Measurements from ENCODE around the gene NRG3.

The NRG3 gene

DNA sequence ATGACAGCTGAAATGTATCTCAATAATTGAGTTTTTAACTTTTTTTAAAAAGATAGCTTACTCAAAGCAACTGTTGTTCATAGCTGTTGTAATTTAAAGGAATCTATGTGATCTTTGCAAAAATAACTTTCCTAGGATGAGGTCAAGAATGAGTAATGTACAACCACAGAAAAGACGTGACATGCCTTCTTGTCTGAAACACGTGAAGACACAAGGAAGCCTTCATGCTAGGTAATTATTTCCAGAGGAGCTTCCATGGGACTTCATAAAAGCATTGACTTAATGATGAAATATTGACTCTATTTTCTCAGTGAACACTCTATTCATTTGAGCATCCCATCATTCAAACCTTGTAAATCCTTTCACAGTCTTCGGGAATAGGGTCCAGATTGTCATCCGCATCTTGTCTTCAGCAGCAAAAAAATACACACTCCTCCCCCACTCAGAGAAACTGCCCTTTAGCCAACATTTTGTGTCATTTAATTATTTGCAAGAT is 528.0 kb downstream of the NRG3 start:
- DNase-seq = no peak

DNA sequence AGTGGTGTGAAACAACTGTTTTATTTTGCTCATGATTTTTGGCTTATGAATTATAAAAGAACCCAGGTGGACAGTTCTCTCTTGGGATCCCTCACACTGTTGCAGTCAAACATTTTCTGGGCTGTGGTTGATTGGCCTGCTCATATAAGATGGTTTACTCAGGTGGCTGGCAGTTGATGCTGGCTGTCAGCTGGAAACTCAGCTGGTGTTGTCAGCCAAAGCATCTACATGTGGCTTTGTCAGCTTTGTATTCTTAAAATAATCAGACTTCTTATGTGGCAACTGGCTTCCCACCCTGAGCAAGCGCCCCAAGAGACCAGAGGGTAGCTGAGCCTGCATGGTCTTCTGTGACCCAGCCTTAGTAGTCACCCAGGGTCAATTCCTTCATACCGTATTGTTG is 534.7 kb downstream of the NRG3 start:
- DNase-seq = no peak

- no peak for DNase-seq
These were observed 536.4 kb downstream of the NRG3 start for GRCh38 chr10:82411416-82411815.

GRCh38 chr10:82420001-82420400 is 545.0 kb downstream of the NRG3 start:
- DNase-seq = no peak

- no peak for DNase-seq
These were observed 554.3 kb downstream of the NRG3 start for GRCh38 chr10:82429302-82429701.

- DNase-seq = no peak
These were observed 563.3 kb downstream of the NRG3 start for GRCh38 chr10:82438277-82438676.

GRCh38 chr10:82440775-82441174 is 565.8 kb downstream of the NRG3 start:
- DNase-seq = no peak

DNA sequence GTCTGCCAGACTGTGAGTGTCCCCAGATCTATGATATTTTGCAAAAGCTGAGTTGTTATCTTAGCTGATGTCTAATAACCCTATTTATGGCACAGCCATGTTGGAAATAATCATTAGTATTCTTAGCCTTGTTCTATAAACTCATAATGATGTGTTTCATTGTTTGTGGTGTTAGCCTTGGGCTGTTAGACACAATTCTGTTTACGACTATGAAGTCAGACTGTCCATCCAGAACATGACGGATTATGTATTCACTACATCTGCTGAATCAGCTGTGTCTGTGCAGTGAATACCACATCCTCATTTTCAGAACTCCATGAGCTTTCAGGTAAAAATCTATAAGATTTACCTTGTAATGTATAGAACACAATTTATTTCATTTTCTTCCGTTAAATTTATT is 577.1 kb downstream of the NRG3 start:
- no peak for DNase-seq

- no peak for DNase-seq
These were observed 577.7 kb downstream of the NRG3 start for GRCh38 chr10:82452676-82453075.

DNA sequence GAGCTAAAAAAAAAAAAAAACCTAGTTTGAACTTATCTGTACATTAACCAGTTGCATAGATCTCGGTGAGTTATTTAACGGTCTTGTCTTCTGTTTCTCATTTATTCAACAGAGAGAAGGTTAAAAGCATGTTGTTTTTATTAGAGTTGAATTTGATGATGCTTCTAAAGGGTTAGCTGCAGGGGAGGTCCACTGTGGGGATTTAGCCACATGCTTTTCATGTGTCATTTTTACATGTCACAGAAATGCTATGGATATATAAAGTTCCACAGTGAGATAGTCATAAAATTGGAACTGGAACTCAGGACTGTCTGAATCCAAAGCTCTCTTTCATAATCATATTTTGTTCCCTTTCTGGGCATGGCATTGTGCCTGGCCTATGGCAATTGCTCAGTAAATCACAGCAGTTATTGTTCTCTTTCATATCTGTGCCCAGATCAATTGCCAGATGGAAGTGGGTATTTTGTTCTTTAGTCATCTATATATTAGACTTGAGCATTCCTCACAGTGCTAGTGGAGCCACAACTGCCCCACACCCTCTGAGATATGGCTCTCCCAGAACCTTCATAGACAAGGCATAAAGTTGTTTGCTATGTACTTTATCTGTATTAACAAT is 578.8 kb downstream of the NRG3 start:
- no peak for DNase-seq

DNA sequence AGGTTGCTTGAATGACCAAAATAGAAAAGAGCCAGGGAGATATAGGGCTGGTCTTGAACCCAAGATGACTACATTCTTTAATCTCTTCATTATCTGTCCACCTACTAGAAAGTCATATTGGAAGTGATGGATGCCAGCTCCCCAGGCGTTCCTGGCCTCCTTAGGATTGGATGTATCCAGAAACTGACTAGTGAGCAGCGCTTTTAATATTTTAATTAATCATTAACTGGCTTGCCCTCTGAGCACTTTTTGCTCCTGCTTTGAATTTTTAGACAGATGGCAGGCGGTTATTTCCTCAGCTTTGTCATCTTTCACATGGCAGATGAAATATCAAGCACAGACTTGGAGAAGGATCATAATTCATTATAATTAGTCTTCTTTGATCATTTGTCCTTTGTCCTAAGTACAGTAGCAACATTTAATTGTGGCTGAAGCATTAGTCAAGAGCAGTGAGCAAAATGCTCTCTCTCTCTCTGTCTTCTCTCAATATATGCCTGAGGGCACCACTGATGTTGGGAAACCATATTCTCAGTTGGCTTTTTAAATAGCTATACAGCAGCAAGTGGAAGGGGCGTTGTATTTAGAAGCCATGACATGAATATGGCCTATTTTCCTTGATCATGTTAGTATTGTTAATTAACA is 588.0 kb downstream of the NRG3 start:
- no peak for DNase-seq

DNA sequence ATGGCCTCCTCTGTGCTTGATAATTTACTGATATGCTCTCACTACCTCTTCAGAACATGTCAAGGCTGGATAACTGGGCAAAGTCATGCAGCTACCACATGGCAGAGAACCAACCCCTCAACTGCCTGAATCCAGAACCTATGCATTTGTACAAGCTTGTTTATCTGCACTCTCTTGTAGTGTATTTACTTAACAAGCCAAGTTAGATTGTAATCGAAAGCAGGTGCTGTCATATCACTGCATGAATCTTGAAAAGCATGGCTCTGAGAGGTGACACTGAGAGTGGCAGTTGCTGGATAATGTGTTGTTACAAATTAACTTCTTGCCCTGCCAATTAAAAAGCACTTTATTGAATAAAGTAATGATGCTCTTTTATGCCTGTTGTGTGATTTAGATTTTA is 588.6 kb downstream of the NRG3 start:
- DNase-seq = no peak

- no peak for DNase-seq
These were observed 589.3 kb downstream of the NRG3 start for GRCh38 chr10:82464191-82464818.

- DNase-seq = no peak
These were observed 590.0 kb downstream of the NRG3 start for GRCh38 chr10:82464966-82465365.

- no peak for DNase-seq
These were observed 593.5 kb downstream of the NRG3 start for GRCh38 chr10:82468453-82468852.

DNA sequence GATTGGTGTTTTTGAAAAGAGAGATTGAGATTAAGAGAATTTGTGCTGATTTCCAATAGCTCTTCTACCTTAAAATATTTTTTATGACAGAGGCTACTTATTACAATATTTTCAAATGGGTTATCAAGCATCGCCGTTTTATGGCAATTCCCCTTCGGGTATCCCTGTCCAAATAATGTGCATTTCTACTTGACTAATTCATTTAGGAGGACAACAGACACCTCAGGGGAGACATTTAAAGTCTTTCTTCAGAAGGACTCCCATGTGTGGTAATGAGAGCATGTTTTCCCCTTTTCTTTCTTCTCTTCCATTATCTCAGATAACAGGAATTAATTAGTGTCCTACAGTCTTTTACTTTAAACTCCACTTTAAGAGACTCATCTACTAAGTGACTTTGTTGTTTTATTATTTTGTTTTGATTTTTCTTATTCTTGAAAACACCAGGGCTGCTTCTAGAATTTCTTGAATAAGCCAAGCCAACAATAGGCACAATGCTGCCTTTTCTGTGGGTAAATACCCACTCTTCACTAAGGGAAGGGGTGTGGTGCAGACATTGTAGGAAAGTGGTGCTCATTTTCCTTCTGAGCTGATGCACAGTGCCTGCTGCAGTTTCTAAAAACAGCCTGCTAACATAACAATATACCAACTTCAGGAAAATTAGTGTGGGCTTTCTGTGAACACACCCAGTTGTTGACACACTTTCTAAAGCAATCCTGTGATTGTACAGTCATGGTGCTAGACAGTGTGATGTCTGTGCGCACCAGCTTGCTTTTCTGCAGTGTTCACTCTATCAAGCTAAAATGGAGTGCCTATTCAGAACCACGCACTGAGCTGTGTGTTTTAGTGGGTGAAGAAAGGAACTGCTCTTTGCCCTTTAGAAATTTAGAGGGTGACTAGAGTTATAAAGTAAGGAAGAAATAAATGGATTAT is 597.7 kb downstream of the NRG3 start:
- DNase-seq = no peak

- no peak for DNase-seq
These were observed 602.8 kb downstream of the NRG3 start for GRCh38 chr10:82477776-82478175.

DNA sequence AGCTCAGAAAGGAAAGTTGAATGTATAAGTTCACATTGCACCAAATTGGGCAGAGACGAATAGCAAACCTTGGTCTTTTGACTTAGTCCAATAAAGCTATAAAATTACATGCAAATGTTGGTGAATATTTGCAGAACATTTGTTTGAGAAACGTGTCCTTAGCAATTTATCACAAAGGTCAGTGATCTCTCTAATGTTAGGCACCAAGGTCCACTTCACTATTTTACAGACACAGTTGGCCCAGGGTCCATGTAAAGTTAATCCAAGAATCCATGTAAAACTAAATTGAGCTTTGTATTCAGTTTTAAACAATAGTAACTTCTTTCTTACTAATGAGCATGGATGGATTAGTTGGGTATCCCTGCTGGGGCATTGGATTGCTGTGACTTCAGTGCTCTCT is 617.7 kb downstream of the NRG3 start:
- DNase-seq = no peak

- no peak for DNase-seq
These were observed 621.1 kb downstream of the NRG3 start for GRCh38 chr10:82496114-82496513.

- no peak for DNase-seq
These were observed 622.4 kb downstream of the NRG3 start for GRCh38 chr10:82497439-82497838.

DNA sequence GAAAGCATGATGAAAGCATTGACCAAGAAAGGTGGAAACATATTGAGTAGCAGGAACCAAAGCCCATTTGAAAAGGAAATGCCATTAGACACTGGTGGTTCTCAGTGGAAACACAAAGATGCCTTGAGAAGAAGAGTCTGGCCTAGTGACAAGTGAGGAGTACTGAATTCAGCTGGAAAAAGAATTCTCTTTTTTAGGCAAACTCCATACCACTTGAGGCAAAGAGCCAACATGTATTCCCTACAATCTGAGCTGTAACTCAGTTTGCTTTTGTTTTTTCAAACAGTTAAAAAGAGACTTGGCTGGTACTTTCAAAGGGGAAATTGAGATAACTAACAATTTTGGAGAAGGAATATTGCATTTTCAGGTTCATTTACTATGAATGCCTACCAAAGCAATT is 624.0 kb downstream of the NRG3 start:
- DNase-seq = no peak

DNA sequence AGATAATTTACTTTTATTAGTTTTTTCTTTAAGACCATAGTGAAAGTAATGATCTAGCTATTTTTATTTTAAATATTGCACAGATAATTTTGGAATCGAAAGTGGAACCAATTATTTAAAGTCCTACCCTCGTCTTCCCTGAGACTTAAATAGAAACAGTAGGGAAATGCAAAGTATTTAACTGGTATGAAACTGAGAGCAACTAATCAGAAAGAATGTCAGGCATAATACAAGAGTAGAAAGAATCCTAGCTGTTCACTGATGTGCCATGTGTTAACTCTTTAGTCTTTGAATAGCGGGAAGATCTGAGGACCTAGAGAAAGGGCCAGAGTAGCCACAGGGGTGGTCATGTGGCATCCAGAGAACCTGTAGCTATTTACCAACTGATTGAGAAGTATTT is 630.0 kb downstream of the NRG3 start:
- no peak for DNase-seq

DNA sequence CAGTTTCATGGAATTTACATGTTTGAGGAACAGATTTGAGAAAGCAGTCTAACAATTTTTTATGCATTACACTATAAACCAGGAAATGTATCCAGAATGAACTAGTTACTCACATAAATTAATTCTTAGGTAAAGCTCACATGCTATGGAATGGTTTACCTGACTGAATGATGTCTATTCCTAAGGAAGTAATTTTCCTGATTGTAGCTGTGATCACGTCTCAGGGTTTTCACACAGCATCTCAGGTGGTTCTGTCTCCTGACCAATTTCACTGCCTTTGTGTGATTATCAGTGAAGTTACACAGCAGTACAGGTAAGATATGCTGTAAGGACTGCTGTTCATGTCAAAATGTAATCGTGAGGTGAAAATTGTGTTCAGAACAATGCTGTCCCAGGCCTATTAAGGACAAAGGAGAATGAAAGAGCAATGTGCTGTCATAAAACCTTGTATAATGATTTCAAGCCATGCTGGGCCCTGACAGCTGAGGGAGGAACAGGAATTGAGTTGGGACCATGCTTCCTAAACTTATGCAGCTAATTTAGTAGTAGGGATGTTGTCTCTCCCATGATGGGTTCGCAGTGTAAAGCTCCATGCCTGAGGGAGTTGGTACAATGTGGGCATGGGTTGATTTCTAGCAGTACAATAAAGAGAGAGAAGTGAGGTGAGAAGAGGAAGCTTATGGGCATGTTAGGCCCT is 631.8 kb downstream of the NRG3 start:
- no peak for DNase-seq
